Lower lobe of right lung (tissue), 2 donors: ENCODE results near the gene DMD. TPM values are rescaled to one million over a fixed set of nuclear protein-coding genes. Genes with fewer than 3 reads are reported as not detected.

ENCODE experiments used
- ATAC-seq, 2 donors: fragments of 200-7000 bp; cut with Tn5 transposase; one replicate each; pipeline ENCODE4 v1.9.1; 2020 to 2022; ENCODE audit warnings: mild to moderate bottlenecking in 2 of 2, moderate library complexity in 2 of 2
- DNase-seq: peaks from one replicate; pipeline ENCODE4 v3.0.0-alpha.2; 2020
- H3K27ac ChIP-seq: fragments of 200-600 bp; one replicate; pipeline ENCODE4 v1.8.0; 2022
- H3K27me3 ChIP-seq: fragments of 200-600 bp; one replicate; pipeline ENCODE4 v1.8.0; 2022; ENCODE audit warnings: low read depth
- H3K36me3 ChIP-seq: fragments of 200-600 bp; one replicate; pipeline ENCODE4 v1.8.0; 2022; ENCODE audit warnings: mild to moderate bottlenecking
- H3K4me1 ChIP-seq: fragments of 200-600 bp; one replicate; pipeline ENCODE4 v1.8.0; 2022
- H3K4me3 ChIP-seq: fragments of 200-600 bp; one replicate; pipeline ENCODE4 v1.8.0; 2022; ENCODE audit warnings: mild to moderate bottlenecking
- H3K9me3 ChIP-seq: fragments of 200-600 bp; one replicate; pipeline ENCODE4 v1.8.0; 2022
- intact Hi-C: fragments of 100-400 bp; cut with DNase I; formaldehyde crosslinking; loops from one replicate; pipeline ENCODE4 v1.11.0; 2022
- total RNA-seq: library from RNA; stranded (reverse); fragmentation: NEBNext Ultra II Directional; extraction: Animal tissue kit (Norgen Biotek cat#: 25700); gene quantifications from one replicate; pipeline ENCODE4 v1.2.1, GENCODE V29; 2021
- TF ChIP-seq, protein P1 (sequence below): fragments of 200-600 bp; IDR thresholded peaks from one replicate; pipeline ENCODE4 v1.8.0; 2022; ENCODE audit warnings: antibody characterized with exemption, mild to moderate bottlenecking
- donor health status: DM: no; HTN: yes; CAD: no; lungs with severe emphysema.

Gene DMD
- total RNA-seq, 1 donor from 2014 or later = 29.4 TPM

DNA sequence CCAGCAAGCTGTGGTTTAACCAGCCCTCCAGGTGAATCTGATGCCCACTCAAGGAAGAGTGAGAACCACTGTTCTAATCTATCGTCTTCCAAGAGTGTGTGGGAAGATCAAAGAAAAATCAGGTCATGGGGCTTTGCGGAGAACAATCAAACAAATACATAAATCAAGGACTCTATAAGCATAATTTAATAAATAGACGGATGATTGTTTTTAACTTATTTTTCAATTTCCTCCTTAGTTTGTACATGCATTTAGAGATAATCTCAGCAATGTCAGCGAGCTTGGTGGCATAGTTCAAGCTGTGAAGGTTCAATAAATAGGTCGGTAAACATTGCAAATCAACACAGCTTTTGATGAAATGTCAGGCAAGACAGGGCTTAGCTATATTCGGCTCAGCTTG, 84.9 kb downstream of the DMD start:
- no peak overlapping the region for H3K27ac ChIP-seq
- H3K4me1 ChIP-seq = no peaks in the 10 kb centered on the region
- intact Hi-C loops = no loop called here
- TF ChIP-seq, protein P1, sequence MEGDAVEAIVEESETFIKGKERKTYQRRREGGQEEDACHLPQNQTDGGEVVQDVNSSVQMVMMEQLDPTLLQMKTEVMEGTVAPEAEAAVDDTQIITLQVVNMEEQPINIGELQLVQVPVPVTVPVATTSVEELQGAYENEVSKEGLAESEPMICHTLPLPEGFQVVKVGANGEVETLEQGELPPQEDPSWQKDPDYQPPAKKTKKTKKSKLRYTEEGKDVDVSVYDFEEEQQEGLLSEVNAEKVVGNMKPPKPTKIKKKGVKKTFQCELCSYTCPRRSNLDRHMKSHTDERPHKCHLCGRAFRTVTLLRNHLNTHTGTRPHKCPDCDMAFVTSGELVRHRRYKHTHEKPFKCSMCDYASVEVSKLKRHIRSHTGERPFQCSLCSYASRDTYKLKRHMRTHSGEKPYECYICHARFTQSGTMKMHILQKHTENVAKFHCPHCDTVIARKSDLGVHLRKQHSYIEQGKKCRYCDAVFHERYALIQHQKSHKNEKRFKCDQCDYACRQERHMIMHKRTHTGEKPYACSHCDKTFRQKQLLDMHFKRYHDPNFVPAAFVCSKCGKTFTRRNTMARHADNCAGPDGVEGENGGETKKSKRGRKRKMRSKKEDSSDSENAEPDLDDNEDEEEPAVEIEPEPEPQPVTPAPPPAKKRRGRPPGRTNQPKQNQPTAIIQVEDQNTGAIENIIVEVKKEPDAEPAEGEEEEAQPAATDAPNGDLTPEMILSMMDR = no peak
- no peaks in the 10 kb centered on the region for H3K9me3 ChIP-seq
- DNase-seq (no peak), ATAC-seq (no peak)
- no peaks in the 10 kb centered on the region for H3K27me3 ChIP-seq
- no peaks in the 10 kb centered on the region for H3K36me3 ChIP-seq
- no peak overlapping the region for H3K4me3 ChIP-seq

DNA sequence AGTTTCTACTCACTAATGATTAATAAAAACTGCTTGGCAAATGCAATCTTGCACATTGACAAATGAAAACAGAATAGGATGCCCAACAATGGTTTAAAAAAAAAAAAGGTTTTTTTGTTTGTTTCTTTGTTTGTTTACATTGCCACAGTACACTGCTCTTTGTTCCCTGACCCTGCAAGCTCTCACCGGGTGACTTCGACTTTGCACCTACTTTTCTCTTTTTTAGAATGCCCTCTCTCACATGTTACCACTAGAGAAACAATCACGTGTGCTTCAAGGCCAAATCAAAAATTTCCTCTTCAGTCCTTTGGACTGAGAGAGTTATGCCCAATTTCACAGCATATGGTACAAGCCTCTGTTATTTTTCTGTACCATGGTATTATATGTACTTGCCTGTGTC, 101.5 kb downstream of the DMD start:
- intact Hi-C loops = no loop called here
- no peak for DNase-seq
- H3K27me3 ChIP-seq = no peaks in the 10 kb centered on the region

DNA sequence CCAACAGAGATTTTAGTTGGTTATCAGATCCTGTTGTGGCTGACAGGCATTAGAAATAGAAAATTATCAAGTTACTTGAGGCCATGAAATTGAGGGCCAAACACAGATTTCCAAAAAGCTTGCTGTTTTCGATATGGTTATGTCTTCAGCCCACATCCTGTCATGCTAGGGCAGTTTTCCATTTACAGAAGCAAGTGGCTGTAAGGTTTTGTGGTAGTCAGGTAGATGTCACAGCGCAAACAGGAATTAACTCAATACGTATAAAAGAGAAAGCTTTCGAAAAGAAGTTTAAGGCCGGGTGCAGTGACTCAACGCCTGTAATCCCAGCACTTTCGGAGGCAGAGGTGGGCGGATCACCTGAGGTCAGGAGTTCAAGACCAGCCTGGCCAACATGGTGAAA, 104.6 kb downstream of the DMD start:
- no peaks in the 10 kb centered on the region for H3K27me3 ChIP-seq
- TF ChIP-seq, protein P1 = no peak
- H3K4me3 ChIP-seq = no peak overlapping the region
- no peaks in the 10 kb centered on the region for H3K36me3 ChIP-seq
- ATAC-seq (no peak), DNase-seq (no peak)
- intact Hi-C loops = no loop called here
- no peak overlapping the region for H3K27ac ChIP-seq
- no peaks in the 10 kb centered on the region for H3K4me1 ChIP-seq
- no peaks in the 10 kb centered on the region for H3K9me3 ChIP-seq

More for the DNA sequence above, 101.5 kb downstream of the DMD start:
- H3K27ac ChIP-seq = no peak overlapping the region
- H3K9me3 ChIP-seq = no peaks in the 10 kb centered on the region
- no peaks in the 10 kb centered on the region for H3K36me3 ChIP-seq
- TF ChIP-seq, protein P1 = no peak
- no peak for ATAC-seq
- no peak overlapping the region for H3K4me3 ChIP-seq
- H3K4me1 ChIP-seq = no peaks in the 10 kb centered on the region

DNA sequence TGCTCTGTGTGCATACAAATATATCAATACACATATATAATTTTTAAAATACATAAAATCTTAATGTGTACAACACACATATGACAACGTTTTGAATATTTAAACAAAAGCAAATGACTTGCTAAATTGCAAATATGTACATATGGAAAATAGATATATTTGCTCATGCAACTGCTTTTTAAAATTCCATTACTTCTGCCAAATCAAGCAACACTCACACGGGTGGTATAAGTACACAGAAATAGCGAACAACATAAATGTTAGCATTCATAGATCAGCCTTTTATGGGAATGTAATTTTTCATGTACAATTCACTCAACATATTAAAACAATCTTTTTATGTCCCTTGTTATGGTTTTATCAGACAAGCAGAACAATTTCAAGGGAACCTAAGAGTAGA, 116.3 kb downstream of the DMD start:
- H3K36me3 ChIP-seq = no peaks in the 10 kb centered on the region
- H3K27me3 ChIP-seq = no peaks in the 10 kb centered on the region
- DNase-seq (no peak), ATAC-seq (no peak)
- H3K4me3 ChIP-seq = no peak overlapping the region
- H3K4me1 ChIP-seq = no peaks in the 10 kb centered on the region
- intact Hi-C loops = no loop called here
- no peaks in the 10 kb centered on the region for H3K9me3 ChIP-seq
- TF ChIP-seq, protein P1 = no peak
- H3K27ac ChIP-seq = no peak overlapping the region

DNA sequence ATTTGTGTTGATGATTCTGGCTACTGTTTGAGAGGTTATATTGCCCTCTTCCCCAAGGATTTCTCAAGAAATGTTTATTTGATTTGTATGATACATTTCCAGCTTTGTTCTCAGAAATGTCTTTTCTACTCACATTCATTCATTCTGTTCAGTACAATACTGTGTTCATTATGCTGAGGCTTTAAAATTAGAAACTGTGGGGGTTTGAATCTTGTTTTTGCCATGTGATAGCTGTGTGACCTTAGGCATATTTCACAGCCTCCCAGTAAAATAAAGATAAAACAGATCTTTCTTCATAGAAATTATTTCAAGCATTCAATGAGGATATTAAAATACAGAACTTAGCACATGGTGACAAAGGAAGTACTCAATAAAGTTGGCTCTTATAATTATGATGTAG, 123.9 kb downstream of the DMD start:
- Histone ChIP-seq H3K27ac (no peak overlapping the region), H3K4me1 (no peaks in the 10 kb centered on the region), H3K9me3 (no peaks in the 10 kb centered on the region), H3K4me3 (no peak overlapping the region), H3K36me3 (no peaks in the 10 kb centered on the region), H3K27me3 (no peaks in the 10 kb centered on the region)
- TF ChIP-seq, protein P1 = no peak
- intact Hi-C loops = no loop called here
- no peak for ATAC-seq
- DNase-seq = no peak

DNA sequence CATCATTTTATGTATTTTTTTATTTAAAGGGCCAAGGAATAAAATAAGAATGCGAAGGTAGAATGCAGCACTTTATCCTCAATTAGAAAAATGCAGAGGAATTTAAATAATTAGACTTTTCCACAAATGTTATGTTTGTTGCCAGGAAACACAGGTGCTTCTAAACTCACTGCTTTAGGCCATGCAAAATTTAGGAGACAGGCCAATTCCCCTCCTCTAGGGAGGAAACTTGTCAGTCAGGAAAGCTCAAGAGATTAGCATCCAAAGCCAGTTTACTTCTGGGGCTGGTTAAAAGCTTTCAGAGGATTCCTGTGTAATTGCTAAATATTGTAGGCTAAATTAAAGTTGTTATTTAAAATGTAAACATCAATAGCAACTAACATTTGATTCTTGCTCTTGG, 124.5 kb downstream of the DMD start:
- Histone ChIP-seq H3K27me3 (no peaks in the 10 kb centered on the region), H3K36me3 (no peaks in the 10 kb centered on the region), H3K4me1 (no peaks in the 10 kb centered on the region), H3K27ac (no peak overlapping the region), H3K9me3 (no peaks in the 10 kb centered on the region), H3K4me3 (no peak overlapping the region)
- ATAC-seq (no peak), DNase-seq (no peak)
- intact Hi-C loops = no loop called here
- TF ChIP-seq, protein P1 = no peak
